Measurements from ENCODE around the gene ZDHHC21. TPM values are rescaled to one million over a fixed set of nuclear protein-coding genes. Genes with fewer than 3 reads are reported as not detected.
"Not testable (repeated sequence)": the region's sequence is repeated elsewhere in the genome, so short reads cannot be mapped to it uniquely, and the experiment has no call there.

The ZDHHC21 gene
- total RNA-seq, 2 donors from 2014 or later, result 7.3 to 8.9 TPM

GRCh38 chr9:14687042-14687719, 6.1 kb downstream of the ZDHHC21 start:
- DNase-seq (no peak), ATAC-seq (peak in 1 of 2 donors; percentile 18)
- intact Hi-C loops (cut with DNase I), result no loop called here

DNA sequence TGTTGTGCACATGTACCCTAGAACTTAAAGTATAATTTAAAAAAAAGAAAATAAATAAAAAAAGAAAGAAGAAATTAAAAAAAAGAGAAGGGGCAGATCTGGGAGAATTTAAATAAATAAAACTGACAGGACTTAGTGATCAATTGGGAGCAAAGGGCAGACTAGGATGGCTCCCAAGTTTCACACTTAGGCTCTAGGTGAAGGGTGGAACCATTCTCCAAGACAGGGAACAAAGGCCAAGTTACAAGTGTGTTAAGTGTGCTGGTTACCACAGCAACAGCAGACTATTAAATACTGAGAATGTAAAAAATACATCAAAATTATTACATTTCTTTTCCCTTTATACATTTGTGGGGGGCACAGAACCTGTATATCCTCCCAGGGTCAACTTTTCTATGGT, 7.1 kb downstream of the ZDHHC21 start:
- ATAC-seq (peak in 1 of 2 donors; percentile 44), DNase-seq (no peak)
- intact Hi-C loops (cut with DNase I), result no loop called here

GRCh38 chr9:14682616-14683015, 10.6 kb downstream of the ZDHHC21 start:
- ATAC-seq; DNase-seq; intact Hi-C loops (cut with DNase I): not testable (repeated sequence)

DNA sequence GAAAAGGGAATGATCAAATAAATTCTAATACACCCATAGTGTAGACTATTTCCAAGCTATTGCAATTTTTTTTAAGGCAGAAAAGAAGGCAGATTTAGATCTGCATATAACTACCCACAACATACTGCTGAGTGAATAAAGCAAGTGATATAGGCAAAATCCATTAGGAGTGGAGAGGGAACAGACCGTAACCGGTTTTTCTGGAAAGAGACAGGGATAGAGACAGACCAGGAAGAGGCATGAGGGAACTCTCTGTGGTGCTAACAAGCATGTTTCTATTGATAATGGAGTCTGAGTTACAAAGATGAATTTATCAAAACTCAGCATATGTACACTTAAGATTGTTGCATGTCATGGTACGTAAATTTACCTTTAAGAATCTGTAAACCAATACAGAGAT, 14.5 kb downstream of the ZDHHC21 start:
- ATAC-seq (no peak), DNase-seq (no peak)
- intact Hi-C loops (cut with DNase I), result no loop called here

- intact Hi-C loops (cut with DNase I), result no loop called here
- ATAC-seq (no peak), DNase-seq (no peak)
Measured at GRCh38 chr9:14677872-14678271, 15.4 kb downstream of the ZDHHC21 start.

GRCh38 chr9:14677396-14677795, 15.8 kb downstream of the ZDHHC21 start:
- no peak for DNase-seq
- ATAC-seq, result no peak
- intact Hi-C loops (cut with DNase I), result no loop called here

- intact Hi-C loops (cut with DNase I), result no loop called here
- DNase-seq, result no peak
- no peak for ATAC-seq
Measured at GRCh38 chr9:14674630-14675029, 18.6 kb downstream of the ZDHHC21 start.

DNA sequence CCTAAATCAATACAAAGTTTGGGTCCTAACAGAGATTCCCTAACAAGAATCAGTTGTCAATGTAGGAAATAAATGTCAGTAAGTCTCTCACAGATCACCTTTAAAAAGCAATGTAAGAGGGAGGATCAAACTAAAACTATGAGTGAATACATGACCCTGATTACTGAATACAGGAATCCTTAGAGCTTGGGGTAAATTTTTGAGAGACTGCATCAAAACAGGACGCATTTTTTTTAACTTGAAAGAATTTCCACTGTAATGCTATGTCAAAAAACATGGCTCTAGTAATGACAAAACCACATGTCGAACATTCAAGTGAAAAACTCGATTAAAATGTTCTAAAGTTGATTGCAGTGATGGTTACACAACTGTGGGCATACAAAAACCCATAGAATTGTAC, 21.9 kb downstream of the ZDHHC21 start:
- no peak for ATAC-seq
- intact Hi-C loops (cut with DNase I), result no loop called here
- no peak for DNase-seq

DNA sequence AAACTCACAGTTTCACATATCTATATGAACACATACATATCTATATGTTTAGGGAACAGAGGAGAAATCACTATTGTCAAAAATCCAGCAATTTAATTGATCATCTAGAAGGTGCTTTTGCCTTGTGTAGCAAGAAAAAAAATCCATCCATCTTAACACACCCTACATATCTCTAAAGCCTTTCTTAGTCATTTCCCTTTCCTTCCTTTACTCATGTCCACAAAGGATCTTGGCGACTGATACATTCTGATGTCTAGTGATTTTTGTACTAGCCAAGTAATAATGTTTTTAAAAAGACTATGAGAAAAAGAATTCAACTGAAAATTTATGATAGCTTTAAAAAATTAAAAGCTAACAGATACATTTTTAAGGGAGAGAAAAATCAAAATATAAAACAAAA, 22.5 kb downstream of the ZDHHC21 start:
- intact Hi-C loops (cut with DNase I), result no loop called here
- no peak for DNase-seq
- no peak for ATAC-seq

- intact Hi-C loops (cut with DNase I); DNase-seq; ATAC-seq: not testable (repeated sequence)
Measured at GRCh38 chr9:14664022-14664421, 29.2 kb downstream of the ZDHHC21 start.

- intact Hi-C loops (cut with DNase I), result no loop called here
- DNase-seq (no peak), ATAC-seq (no peak)
Measured at GRCh38 chr9:14662060-14662453, 31.2 kb downstream of the ZDHHC21 start.

DNA sequence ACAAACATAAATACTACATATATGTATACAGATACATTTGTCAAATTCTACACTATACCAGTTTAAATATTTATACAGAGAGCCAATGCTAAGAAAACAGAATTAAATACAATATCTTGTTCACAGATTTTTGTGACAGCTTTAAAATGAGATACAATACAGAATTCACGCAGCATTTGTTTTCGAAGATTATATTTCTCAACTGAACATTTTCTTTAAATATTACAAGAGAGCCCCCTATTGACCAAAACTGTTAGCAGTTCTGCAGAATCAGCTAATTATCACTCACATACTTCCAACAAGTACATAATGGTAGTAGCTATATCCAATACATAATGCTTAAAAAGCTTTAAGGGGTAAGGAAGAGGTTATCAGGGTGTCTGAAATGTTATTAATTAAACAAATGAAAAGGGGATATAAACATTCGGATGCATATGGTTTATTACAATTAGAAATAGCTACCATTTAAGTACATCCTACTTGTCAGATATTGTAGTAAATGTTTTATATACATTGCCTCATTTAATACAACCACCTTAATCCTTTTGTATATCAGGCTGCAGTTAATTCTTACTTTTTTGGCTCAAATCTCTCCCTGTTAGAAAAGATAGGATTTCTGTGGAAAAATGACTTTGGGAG, 31.7 kb downstream of the ZDHHC21 start:
- DNase-seq (no peak), ATAC-seq (no peak)
- intact Hi-C loops (cut with DNase I), result no loop called here

GRCh38 chr9:14660721-14661120, 32.5 kb downstream of the ZDHHC21 start:
- DNase-seq (no peak), ATAC-seq (no peak)
- intact Hi-C loops (cut with DNase I), result no loop called here

DNA sequence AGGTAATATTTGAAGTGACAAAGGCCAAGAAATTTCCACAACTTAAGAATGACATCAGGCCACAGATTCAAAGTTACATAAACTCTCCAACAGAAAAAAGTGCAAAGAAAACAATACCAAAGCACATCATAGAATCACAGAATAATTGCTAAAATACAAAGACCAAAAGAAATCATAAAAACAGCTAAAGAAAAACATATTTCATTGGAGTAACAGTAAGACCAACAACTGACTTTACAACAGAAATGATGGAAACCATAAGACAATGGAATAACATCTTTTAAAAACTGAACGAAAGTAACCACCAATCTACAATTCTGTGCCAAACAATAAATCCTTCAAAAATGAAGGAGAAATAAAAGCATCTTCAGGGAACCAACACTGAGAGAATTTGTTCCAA, 38.3 kb downstream of the ZDHHC21 start:
- intact Hi-C loops (cut with DNase I), result no loop called here
- ATAC-seq (no peak), DNase-seq (no peak)

GRCh38 chr9:14653511-14653910, 39.7 kb downstream of the ZDHHC21 start:
- intact Hi-C loops (cut with DNase I), result loop anchor here in 1 of 2 donors (2.0 kb wide), 1 partner anchor 189 kb away; no protein-coding TSS in a partner anchor
- no peak for DNase-seq
- no peak for ATAC-seq

- no peak for ATAC-seq
- DNase-seq, result no peak
- intact Hi-C loops (cut with DNase I), result loop anchor here in 1 of 2 donors (2.0 kb wide), 1 partner anchor 188 kb away; no protein-coding TSS in a partner anchor
Measured at GRCh38 chr9:14652729-14653377, 40.4 kb downstream of the ZDHHC21 start.

- DNase-seq, result no peak
- intact Hi-C loops (cut with DNase I), result no loop called here
- ATAC-seq, result no peak
Measured at GRCh38 chr9:14650596-14650995, 42.6 kb downstream of the ZDHHC21 start.

GRCh38 chr9:14645648-14646047, 47.6 kb downstream of the ZDHHC21 start:
- no peak for ATAC-seq
- no peak for DNase-seq
- intact Hi-C loops (cut with DNase I), result no loop called here

- DNase-seq (no peak), ATAC-seq (no peak)
- intact Hi-C loops (cut with DNase I), result no loop called here
Measured at GRCh38 chr9:14640967-14641366, 52.3 kb downstream of the ZDHHC21 start.

- no peak for ATAC-seq
- no peak for DNase-seq
- intact Hi-C loops (cut with DNase I), result no loop called here
Measured at GRCh38 chr9:14640294-14640693, 52.9 kb downstream of the ZDHHC21 start.
